ENCODE results near the gene TIGD4.

TIGD4 gene
- total RNA-seq, result 0 to 1.1 (median 0.69) reads per million in 4 donors

- peak; percentile 84 to 96 (median 90) for DNase-seq
These were observed at the start of gene TIGD4, which contains the start of gene ARFIP1 for GRCh38 chr4:152779513-152780266. Gene TIGD4, minus strand, starts transcription at chr4:152779730. Its CDS starts 8,726 bp downstream, at chr4:152771004. Gene ARFIP1, plus strand, starts transcription at chr4:152779954. Its CDS starts 49,680 bp downstream, at chr4:152829634.

DNA sequence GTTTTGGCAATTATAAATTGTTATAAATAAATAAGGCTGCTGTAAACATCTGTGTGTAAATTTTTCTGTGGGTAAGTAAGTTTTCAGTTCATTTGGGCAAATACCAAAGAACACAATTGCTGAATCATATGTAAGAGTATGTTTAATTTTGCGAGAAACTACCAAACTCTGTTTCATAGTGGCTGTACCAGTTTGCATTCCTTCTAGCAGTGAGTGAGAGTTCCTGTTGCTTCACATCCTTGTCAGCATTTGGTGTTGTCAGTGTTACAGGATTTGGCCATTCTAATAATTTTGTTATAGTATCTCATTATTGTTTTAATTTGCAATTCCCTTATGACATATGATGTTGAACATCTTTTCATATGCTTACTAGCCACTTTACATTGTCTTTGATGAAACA is 48.6 kb upstream of the TIGD4 start:
- no peak for DNase-seq

DNA sequence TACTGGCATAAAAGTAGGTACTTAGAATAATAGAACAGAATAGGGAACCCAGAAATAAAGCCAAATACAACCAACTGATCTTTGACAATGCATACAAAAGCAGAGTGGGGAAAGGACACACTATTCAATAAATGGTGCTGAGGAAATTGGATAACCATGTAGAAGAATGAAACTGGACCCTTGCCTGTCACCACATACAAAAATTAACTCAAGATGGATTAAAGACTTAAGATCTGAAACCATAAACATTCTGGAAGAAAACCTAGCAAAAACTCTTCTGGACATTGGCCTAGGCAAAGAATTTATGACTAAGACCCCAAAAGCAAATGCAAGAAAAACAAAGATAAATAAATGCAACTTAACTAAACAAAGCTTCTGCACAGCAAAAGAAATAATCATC is 45.8 kb upstream of the TIGD4 start:
- DNase-seq, result no peak

DNA sequence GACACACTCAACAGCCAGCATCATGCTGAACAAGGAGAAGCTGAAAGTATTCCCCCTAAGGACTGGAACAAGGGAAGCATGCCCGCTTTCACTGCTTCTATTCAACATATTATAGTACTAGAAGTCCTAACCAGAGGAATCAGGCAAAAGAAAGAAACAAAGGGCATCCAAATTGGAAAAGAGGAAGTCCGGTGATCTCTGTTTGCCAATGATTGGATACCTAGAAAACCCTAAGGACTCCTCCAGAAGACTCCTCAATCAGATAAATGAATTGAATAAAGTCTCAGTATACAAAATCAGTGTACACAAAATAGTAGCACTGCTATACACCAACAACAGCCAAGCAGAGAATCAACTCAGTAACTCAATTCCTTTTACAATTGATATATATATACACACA is 45.0 kb upstream of the TIGD4 start:
- DNase-seq, result no peak

GRCh38 chr4:152822323-152822722 is 42.8 kb upstream of the TIGD4 start:
- no peak for DNase-seq

- no peak for DNase-seq
These were observed 40.5 kb upstream of the TIGD4 start for GRCh38 chr4:152820073-152820472.

GRCh38 chr4:152819026-152819645 is 39.6 kb upstream of the TIGD4 start:
- no peak for DNase-seq

GRCh38 chr4:152817331-152817730 is 37.8 kb upstream of the TIGD4 start:
- DNase-seq, result no peak

- no peak for DNase-seq
These were observed 35.5 kb upstream of the TIGD4 start for GRCh38 chr4:152815078-152815477.

GRCh38 chr4:152810715-152811287 is 31.3 kb upstream of the TIGD4 start:
- no peak for DNase-seq

GRCh38 chr4:152808670-152809069 is 29.1 kb upstream of the TIGD4 start:
- no peak for DNase-seq

GRCh38 chr4:152807294-152807829 is 27.8 kb upstream of the TIGD4 start:
- DNase-seq, result peak in 1 of 5 donors; percentile 76

DNA sequence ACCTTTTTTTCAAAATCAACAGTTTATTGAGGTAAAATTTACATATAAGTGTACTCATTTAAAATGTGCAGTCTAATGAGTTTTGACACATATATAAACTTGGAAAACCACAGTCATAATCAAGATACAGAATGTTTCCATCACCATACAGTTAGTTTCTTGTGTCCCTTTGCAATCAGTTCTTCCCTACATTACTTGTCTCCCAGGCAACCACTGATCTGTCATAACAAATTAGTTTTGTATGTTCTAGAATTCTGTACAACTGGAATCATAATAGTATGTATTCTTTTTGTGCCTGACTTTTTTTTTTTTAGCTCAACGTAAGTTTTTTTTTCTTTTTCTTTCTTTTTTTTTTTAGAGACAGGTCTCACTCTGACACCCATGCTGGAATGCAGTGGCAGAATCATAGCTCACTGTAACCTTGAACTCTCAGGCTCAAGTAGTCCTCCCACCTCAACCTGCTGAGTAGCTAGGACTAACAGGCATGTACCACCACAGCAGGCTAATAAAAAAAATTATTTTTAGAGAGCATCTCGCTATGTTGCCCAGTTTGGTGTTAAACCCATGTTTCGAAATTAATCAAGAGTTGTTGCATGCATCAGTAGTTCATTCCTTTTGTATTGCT is 27.1 kb upstream of the TIGD4 start:
- no peak for DNase-seq

- DNase-seq, result no peak
These were observed 26.3 kb upstream of the TIGD4 start for GRCh38 chr4:152805818-152806217.

DNA sequence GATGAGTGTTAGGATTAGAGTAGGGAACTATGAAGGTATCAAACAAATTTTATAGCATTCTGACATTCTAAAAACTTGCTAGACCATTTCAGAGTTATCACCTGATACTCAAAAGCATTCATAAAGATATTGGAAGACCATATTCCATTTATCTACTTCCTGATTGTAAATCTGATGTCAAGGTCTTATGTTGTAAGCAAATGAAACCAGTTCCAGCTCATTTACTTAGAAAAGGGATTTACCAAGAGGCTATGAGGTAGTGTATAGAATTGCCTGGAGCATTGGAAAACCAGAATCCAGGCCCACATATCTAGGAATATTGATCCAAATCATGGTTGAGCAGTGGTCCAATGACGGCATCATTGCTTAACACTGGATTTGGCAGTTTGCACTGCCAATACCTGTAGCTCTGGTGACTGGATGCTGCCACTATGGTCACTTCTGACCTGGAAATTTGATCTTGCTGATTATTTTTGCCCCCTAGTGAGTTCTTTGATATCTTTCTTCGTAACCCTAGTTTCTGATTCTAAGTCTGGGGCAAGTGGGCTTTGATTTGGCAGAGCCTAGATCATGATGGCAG is 25.6 kb upstream of the TIGD4 start:
- no peak for DNase-seq

DNA sequence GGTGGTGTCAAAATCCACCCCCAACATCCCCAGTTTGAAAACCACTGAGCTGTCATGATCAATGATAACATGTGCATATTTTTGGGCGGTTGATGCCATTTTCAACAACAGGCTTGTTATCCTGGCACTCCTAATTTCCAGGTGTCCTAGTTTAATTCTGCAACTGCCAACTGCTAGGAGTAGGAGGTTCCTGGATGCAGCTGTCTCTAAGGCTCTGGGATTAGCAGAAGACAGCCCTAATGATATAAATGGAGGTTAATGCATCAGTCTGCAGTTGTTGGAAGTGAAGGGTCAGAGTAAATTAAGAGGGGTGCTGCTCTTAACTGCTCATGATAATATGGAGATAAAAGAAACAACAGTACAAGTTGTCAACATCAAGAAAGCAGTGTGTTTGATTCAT is 24.0 kb upstream of the TIGD4 start:
- DNase-seq, result no peak

- DNase-seq, result no peak
These were observed 16.4 kb upstream of the TIGD4 start for GRCh38 chr4:152795891-152796290.

GRCh38 chr4:152786627-152787026 is 7.1 kb upstream of the TIGD4 start:
- no peak for DNase-seq

DNA sequence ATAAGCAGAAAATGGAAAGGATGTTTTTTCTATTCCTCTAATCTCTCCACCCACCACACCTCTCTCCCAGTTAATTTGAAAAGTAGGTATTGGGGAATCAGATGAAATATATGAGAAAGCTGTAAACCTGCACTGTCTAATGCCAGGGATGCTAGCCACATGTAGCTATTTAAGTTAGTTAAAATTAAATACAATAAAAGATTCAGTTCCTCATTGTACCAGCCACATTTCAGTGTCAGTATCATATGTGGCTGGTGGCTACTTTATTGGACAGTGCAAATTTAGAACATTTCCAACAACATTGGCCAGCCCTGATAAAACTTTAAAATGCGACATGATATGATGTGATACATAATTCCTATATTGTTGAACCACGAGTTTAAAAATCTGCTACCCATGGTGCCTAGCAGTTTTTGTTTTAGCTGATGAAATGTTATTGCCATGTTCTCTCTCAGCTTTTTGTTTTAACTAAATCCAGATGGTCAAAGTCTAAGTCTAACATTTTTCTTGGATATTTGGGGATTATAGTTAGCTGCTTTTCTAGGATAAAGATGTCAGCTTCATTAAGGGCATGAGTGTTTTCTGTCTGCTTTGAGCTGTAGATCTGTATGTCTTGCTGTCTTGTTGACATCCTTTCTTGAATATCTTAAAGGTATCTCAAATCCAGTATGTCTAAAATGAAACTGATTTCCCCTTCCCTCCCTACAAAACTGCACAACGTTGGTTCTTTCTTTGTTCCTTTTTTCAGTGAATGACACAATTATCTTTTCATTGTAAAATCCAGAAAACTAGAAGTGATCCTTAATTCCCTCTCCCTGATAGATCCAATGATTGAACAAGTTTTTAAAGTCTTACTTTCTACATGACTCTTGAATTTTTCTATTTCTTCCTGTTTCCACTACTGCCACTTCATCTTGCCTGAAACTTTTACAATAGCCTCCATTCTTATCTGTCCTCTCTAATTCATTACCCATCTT is 6.4 kb upstream of the TIGD4 start:
- DNase-seq, result no peak

DNA sequence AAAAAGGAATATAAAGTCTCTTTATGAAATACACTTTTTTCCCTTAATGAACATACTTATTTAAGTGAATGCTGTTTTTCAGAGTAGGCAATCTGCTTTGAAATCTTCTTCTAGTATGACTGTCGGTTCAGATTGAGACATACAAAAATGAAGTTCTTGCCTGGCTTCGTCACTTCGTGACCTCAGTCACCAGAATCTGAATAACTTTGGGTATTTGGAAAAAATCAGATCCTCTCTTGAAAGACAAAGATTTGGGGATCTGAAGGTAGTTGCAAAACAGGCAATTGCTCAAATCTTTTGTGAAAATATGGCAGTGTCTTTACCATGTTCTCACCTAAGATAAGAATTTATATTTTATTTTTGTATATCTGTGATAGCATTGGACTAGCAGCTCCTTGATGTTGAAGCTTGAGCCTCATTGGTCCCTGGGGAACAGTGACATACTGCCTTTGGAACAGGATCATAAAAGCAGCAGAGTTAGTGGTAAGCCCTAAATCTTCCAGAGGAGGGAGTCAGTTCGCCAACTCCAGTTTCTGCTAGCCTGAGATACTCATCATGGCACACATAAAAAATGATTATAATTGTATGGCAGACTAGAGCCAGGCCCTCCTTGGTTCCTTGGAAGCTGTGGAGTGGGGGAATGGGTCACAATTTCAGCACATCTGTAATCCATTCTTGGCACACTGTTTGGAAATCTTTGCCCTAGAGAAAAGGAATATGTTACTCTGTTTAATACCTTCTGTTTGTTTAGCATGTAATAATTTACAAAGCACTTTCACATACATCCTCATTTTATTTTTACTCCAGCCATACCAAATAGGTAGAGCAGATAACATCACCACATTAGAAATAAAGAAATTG is 5.2 kb upstream of the TIGD4 start:
- no peak for DNase-seq

Measured in T-helper 1 cell (primary cell).